ENCODE measurements around the gene GALNT13.

Gene GALNT13

DNA sequence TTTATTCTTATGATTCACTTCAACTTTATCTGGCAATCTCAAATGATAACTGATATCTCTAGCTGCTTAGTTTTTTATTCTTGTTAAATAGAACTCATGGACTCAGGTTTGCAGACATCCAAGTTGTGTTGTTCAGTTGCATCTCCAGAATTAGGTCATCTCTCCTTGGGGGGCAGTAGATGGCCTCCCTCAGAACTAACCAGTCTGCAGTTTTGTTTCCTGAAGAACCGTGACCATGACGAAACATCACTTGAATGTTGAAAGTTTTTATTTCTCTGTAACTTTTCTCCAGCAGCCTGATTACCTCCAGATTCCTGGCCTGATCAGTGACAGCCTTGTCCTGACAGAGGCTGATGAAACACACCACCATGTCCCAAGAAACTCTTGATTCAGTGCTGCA, 321.5 kb downstream of the GALNT13 start:
- H3K36me3 ChIP-seq (ENCODE audit: control insufficient read depth, low read depth, low read length) = no peaks in the 10 kb centered on the region
- H3K27ac ChIP-seq (ENCODE audit: low read length) = no peak overlapping the region
- no peaks in the 10 kb centered on the region for H3K27me3 ChIP-seq (ENCODE audit: control insufficient read depth, insufficient read depth, low read length)
- H3K4me3 ChIP-seq (ENCODE audit: low read length) = no peak overlapping the region
- no peak overlapping the region for H3K9ac ChIP-seq (ENCODE audit: low read length)
- H3K9me3 ChIP-seq (ENCODE audit: control insufficient read depth, low read depth, low read length) = no peaks in the 10 kb centered on the region
- H3K4me1 ChIP-seq (ENCODE audit: control insufficient read depth, low read depth, low read length) = no peaks in the 10 kb centered on the region

DNA sequence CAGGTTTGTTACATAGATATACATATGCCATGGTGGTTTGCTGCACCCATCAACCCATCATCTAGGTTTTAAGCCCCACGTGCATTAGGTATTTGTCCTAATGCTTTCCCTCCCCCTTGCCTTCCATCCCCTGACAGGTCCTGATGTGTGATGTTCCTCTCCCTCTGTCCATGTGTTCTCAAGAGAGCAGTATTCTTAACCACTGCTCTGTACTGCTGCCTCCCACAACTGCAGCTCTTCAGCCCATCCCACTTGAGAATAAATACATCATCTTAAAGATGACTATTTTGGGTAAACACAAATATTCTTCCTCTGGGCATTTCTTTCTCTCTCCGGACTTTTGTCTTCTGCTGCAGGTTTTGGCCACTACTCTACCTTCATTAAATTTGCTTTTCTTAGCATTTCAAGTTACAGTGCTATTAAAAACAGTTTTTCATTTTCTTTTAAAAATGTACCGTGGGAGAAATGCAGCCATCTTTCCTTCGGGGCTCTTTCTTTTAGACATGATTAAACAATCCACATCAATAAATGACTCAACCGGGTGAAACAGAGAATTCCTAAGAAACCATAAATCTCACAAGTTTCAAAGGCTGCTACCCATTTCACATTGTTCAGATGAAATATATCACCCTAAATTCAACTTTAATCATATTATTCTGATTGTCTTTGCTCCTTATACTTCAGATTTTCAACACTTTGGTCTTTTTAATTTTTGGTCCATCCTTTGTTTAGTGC, 323.4 kb downstream of the GALNT13 start:
- Histone ChIP-seq H3K36me3 (ENCODE audit: control insufficient read depth, low read depth, low read length) (no peaks in the 10 kb centered on the region), H3K27ac (ENCODE audit: low read length) (no peak overlapping the region), H3K4me3 (ENCODE audit: low read length) (no peak overlapping the region), H3K27me3 (ENCODE audit: control insufficient read depth, insufficient read depth, low read length) (no peaks in the 10 kb centered on the region), H3K9ac (ENCODE audit: low read length) (no peak overlapping the region), H3K9me3 (ENCODE audit: control insufficient read depth, low read depth, low read length) (no peaks in the 10 kb centered on the region), H3K4me1 (ENCODE audit: control insufficient read depth, low read depth, low read length) (no peaks in the 10 kb centered on the region)

DNA sequence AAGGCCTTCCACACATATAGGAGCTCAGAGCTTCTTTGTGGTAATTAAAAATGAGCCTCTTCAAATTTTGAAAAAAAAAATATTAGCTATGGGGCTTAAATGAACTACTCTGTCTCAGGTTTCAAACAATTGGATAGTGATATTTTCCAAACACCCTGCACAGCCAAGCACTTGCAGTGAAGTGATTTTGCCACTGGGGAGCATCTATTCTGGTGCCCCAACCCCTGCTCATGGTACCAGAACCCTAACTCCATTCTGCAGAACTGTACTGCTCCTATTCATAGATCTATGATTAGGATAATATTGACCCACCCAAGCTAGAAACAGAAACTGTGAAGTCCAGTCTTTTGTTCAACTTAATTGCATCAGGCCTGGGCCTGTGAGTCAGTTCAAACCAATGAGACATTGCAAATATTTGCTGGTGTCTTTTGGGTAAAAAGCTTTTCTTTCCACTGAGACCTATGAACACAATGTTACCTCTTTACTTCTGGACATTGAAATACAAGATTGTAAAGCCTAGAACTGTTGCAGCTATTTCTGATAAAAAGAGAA, 324.0 kb downstream of the GALNT13 start:
- Histone ChIP-seq H3K4me3 (ENCODE audit: low read length) (no peak overlapping the region), H3K4me1 (ENCODE audit: control insufficient read depth, low read depth, low read length) (no peaks in the 10 kb centered on the region), H3K36me3 (ENCODE audit: control insufficient read depth, low read depth, low read length) (no peaks in the 10 kb centered on the region), H3K9me3 (ENCODE audit: control insufficient read depth, low read depth, low read length) (no peaks in the 10 kb centered on the region), H3K27me3 (ENCODE audit: control insufficient read depth, insufficient read depth, low read length) (no peaks in the 10 kb centered on the region), H3K9ac (ENCODE audit: low read length) (no peak overlapping the region), H3K27ac (ENCODE audit: low read length) (no peak overlapping the region)

DNA sequence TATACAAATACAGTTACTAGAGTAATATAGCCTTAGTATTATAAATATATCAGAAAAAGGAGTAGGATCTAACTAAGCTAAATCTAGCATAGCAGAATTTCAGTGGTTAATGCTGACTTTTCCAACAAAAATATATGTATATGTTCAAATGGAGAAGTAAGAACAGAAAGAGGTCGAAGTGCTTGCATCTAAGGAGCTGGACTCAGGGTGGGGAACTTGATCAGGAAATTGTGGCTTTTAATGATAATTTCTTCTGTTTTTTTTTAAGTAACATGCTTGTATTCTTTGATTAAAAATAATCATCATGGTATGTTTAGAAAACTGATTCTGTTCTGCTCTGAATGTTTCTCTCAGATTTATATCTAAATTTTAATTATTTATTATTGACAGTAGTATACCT, 327.1 kb downstream of the GALNT13 start:
- H3K4me1 ChIP-seq (ENCODE audit: control insufficient read depth, low read depth, low read length) = no peaks in the 10 kb centered on the region
- no peaks in the 10 kb centered on the region for H3K27me3 ChIP-seq (ENCODE audit: control insufficient read depth, insufficient read depth, low read length)
- no peak overlapping the region for H3K9ac ChIP-seq (ENCODE audit: low read length)
- no peak overlapping the region for H3K4me3 ChIP-seq (ENCODE audit: low read length)
- no peaks in the 10 kb centered on the region for H3K36me3 ChIP-seq (ENCODE audit: control insufficient read depth, low read depth, low read length)
- no peaks in the 10 kb centered on the region for H3K9me3 ChIP-seq (ENCODE audit: control insufficient read depth, low read depth, low read length)
- no peak overlapping the region for H3K27ac ChIP-seq (ENCODE audit: low read length)

DNA sequence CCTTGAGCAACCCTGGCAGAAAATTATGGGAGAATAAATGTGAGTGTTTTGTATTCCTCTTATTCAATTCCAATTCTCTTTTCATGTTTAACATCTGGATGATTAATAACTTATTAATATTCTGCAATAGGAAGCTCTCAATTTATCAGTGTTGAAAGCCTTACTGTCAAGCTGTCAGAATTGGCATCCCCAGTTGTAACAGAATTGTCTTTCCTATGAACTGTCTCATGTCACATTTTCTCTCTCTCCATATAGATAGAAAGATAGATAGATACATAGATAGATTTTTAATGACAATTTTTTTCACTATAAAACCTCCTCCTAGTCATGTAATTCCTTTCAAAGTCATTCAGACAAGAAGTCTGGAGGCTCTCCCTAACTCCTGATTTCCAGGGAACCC, 331.5 kb downstream of the GALNT13 start:
- Histone ChIP-seq H3K9me3 (ENCODE audit: control insufficient read depth, low read depth, low read length) (no peaks in the 10 kb centered on the region), H3K9ac (ENCODE audit: low read length) (no peak overlapping the region), H3K4me1 (ENCODE audit: control insufficient read depth, low read depth, low read length) (no peaks in the 10 kb centered on the region), H3K4me3 (ENCODE audit: low read length) (no peak overlapping the region), H3K27ac (ENCODE audit: low read length) (no peak overlapping the region), H3K27me3 (ENCODE audit: control insufficient read depth, insufficient read depth, low read length) (no peaks in the 10 kb centered on the region), H3K36me3 (ENCODE audit: control insufficient read depth, low read depth, low read length) (no peaks in the 10 kb centered on the region)

DNA sequence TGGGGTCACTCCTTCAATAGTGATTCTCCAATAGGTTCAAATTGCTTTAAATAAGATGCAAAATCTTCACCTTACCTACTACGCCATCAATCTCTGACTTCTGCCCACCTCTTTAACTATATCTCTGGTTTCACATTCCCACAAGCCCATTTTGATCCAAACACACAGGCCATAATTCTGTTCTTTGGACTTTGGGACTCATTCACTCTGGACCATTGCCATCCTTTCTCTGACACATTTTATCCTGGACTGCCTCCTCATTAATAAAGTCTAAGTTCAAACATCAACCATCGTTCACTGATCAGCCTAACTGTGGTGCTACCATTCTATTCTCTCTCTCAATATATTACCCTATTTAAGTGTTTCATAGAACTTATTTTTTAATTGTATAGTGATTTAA, 332.2 kb downstream of the GALNT13 start:
- Histone ChIP-seq H3K9ac (ENCODE audit: low read length) (no peak overlapping the region), H3K4me1 (ENCODE audit: control insufficient read depth, low read depth, low read length) (no peaks in the 10 kb centered on the region), H3K36me3 (ENCODE audit: control insufficient read depth, low read depth, low read length) (no peaks in the 10 kb centered on the region), H3K27ac (ENCODE audit: low read length) (no peak overlapping the region), H3K9me3 (ENCODE audit: control insufficient read depth, low read depth, low read length) (no peaks in the 10 kb centered on the region), H3K27me3 (ENCODE audit: control insufficient read depth, insufficient read depth, low read length) (no peaks in the 10 kb centered on the region), H3K4me3 (ENCODE audit: low read length) (no peak overlapping the region)

DNA sequence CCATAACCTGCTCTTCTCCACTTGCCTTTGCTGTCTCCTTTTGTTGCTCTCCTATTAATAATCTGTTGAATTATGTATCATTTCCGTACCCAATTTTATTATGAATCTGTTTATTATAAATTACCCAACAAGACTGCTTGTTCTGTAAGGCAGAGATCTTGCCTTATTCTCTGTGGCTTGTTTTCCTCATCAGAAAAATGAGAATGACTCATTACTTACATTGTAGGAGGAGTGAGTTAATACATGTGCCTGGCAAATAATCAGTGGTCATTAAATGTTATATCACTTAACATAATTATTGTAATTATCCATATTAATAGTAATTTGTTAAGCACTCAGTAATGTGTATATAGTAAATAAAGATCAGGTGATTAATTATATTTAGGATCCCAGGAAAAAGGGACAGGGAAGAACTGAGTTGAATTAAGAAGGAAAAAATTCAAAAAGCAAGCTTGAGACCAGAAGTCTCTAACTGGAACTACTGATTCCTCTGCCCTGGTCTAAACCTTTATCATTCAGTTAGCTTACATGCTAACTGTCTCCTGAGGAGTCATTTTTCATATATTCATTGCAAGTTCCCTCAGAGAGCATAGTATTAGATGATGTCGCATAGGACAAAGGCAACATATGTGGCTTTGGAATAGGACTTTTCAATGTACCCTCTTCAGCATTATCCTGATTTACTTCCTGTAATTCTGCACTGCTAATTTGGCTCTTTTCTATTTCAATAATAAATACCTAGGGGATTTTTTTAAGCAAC, 335.7 kb downstream of the GALNT13 start:
- Histone ChIP-seq H3K36me3 (ENCODE audit: control insufficient read depth, low read depth, low read length) (no peaks in the 10 kb centered on the region), H3K9me3 (ENCODE audit: control insufficient read depth, low read depth, low read length) (no peaks in the 10 kb centered on the region)

DNA sequence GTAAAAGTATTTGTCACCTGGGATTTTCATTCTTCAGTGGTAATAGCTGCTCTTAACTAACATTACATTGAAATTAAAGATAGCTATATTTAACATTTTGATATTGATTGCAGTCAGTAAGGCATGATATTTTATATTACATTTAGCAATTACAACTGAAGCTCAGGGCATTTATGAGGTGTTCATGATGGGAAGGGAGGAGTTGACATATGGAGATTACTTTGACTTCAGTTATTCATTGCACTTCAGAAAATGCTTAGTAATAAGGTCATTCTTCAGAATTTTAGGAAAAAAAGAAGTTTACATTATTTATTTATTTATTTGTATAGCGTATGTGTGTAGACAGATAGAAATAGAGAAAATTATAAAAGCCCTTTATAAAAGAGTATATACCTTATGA, 352.0 kb downstream of the GALNT13 start:
- Histone ChIP-seq H3K9me3 (ENCODE audit: control insufficient read depth, low read depth, low read length) (no peaks in the 10 kb centered on the region), H3K27ac (ENCODE audit: low read length) (no peak overlapping the region), H3K27me3 (ENCODE audit: control insufficient read depth, insufficient read depth, low read length) (no peaks in the 10 kb centered on the region), H3K4me3 (ENCODE audit: low read length) (no peak overlapping the region), H3K36me3 (ENCODE audit: control insufficient read depth, low read depth, low read length) (no peaks in the 10 kb centered on the region), H3K9ac (ENCODE audit: low read length) (no peak overlapping the region), H3K4me1 (ENCODE audit: control insufficient read depth, low read depth, low read length) (peaks cover 14% of the 10 kb centered on the region)

More for the DNA sequence above, 335.7 kb downstream of the GALNT13 start:
- Histone ChIP-seq H3K9ac (ENCODE audit: low read length) (no peak overlapping the region), H3K27ac (ENCODE audit: low read length) (no peak overlapping the region), H3K4me3 (ENCODE audit: low read length) (no peak overlapping the region), H3K4me1 (ENCODE audit: control insufficient read depth, low read depth, low read length) (no peaks in the 10 kb centered on the region), H3K27me3 (ENCODE audit: control insufficient read depth, insufficient read depth, low read length) (no peaks in the 10 kb centered on the region)

DNA sequence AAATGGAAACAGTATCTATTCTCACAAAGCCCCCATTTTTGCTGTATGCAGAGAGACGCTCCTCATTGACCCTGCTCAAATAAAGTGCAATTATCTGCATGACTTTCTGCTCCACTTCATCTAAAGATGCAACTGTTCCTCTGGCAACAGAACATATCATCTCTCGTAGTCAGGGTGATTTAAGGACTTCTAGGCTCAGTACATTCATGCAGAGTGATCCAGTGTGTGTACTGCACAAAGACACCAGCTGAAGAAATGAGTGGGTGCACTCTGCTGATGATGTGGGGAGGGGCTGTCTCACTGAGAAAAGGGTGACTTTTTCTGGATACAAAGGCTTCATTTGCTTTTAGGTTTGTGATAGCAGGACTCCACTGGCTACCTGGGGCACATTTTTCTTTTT, 355.2 kb downstream of the GALNT13 start:
- H3K4me1 ChIP-seq (ENCODE audit: control insufficient read depth, low read depth, low read length) = peaks cover under 1% of the 10 kb centered on the region
- H3K9ac ChIP-seq (ENCODE audit: low read length) = no peak overlapping the region
- no peaks in the 10 kb centered on the region for H3K27me3 ChIP-seq (ENCODE audit: control insufficient read depth, insufficient read depth, low read length)
- H3K9me3 ChIP-seq (ENCODE audit: control insufficient read depth, low read depth, low read length) = no peaks in the 10 kb centered on the region
- no peaks in the 10 kb centered on the region for H3K36me3 ChIP-seq (ENCODE audit: control insufficient read depth, low read depth, low read length)
- no peak overlapping the region for H3K27ac ChIP-seq (ENCODE audit: low read length)
- no peak overlapping the region for H3K4me3 ChIP-seq (ENCODE audit: low read length)

DNA sequence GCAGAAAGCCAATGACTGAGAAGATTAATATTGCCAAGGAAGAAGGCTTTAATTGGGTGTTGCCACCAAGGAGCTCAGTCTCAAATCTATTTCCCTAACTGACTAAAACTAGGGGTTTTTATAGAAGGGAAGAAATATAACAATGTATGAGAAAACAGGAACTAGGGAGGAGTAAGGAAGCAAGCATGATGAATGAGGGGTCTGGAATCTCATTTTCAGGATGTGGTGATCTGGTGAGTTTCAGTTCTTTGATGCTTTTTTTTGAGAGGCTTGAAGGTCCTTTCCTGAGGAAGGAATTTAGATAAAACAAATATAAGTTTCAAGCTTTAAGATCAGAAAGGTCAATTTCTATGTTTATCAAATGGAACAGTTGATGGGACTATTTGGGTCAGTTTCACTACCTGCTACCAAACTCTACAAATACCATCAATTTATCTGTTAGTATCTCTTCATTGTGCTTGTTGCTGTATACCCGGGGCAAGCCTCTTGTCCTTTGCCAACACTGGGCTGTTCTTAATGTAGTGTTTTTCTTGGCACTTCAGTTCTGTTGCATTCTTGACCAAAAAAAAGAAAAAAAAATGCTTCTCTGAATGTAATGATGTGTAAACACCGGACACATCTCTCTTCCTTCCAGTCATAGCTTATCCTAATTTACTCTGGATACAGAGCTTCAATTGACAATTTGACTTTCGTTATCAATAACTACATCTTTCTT, 357.0 kb downstream of the GALNT13 start:
- H3K4me3 ChIP-seq (ENCODE audit: low read length) = no peak overlapping the region
- no peaks in the 10 kb centered on the region for H3K27me3 ChIP-seq (ENCODE audit: control insufficient read depth, insufficient read depth, low read length)
- H3K4me1 ChIP-seq (ENCODE audit: control insufficient read depth, low read depth, low read length) = no peaks in the 10 kb centered on the region
- H3K27ac ChIP-seq (ENCODE audit: low read length) = no peak overlapping the region
- H3K9ac ChIP-seq (ENCODE audit: low read length) = no peak overlapping the region
- H3K36me3 ChIP-seq (ENCODE audit: control insufficient read depth, low read depth, low read length) = no peaks in the 10 kb centered on the region
- H3K9me3 ChIP-seq (ENCODE audit: control insufficient read depth, low read depth, low read length) = no peaks in the 10 kb centered on the region

DNA sequence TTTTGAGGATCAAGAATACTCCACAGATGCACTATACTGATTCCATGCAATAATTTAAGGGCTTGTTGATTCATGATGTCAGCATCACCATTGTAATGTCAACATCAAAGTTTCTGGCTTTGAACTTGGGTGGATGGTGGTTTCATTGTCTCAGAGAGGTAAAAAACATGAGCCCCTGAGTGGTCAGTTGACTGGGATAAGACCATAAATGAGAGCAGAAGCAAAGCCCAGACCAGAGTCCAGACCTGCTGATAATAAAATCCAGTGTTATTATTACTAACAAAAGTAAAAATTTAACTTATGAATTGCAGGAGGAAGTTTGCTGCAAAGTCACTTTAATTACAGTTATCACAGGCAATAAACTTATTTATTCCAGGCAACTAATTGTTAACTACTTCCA, 358.2 kb downstream of the GALNT13 start:
- Histone ChIP-seq H3K4me1 (ENCODE audit: control insufficient read depth, low read depth, low read length) (no peaks in the 10 kb centered on the region), H3K27me3 (ENCODE audit: control insufficient read depth, insufficient read depth, low read length) (no peaks in the 10 kb centered on the region), H3K27ac (ENCODE audit: low read length) (no peak overlapping the region), H3K36me3 (ENCODE audit: control insufficient read depth, low read depth, low read length) (no peaks in the 10 kb centered on the region), H3K9ac (ENCODE audit: low read length) (no peak overlapping the region), H3K9me3 (ENCODE audit: control insufficient read depth, low read depth, low read length) (no peaks in the 10 kb centered on the region), H3K4me3 (ENCODE audit: low read length) (no peak overlapping the region)
